ENCODE data around the gene CA4. TPM values are rescaled to one million over a fixed set of nuclear protein-coding genes. Genes with fewer than 3 reads are reported as not detected.
"Not testable (repeated sequence)": the region's sequence is repeated elsewhere in the genome, so short reads cannot be mapped to it uniquely, and the experiment has no call there.

Gene CA4
- polyA plus RNA-seq, 3 donors = 40.7 to 50.9 (median 43.2) TPM

DNA sequence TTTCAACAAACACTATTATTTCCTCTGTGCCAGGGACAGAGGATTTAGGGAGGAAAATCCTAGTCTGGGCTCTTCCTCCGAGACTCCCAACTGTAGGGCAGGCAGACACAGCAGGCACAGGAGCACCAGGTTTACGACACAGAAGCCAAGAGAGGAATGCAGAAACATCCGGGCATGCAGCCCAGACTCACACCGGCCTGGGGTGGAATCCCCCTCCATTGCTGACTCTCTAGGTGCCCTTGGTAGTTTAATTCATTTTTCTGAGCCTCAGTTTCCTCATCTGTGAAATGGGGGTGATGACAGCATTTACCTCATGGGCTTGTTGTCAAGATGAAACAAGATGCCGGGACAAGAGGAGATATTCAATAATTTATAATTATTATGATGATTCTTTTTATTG is 14.9 kb downstream of the CA4 start:
- DNase-seq (ENCODE audit: extremely low read depth in 1 of 11, low read depth in 9 of 11, low spot score in 4 of 11) = no peak

DNA sequence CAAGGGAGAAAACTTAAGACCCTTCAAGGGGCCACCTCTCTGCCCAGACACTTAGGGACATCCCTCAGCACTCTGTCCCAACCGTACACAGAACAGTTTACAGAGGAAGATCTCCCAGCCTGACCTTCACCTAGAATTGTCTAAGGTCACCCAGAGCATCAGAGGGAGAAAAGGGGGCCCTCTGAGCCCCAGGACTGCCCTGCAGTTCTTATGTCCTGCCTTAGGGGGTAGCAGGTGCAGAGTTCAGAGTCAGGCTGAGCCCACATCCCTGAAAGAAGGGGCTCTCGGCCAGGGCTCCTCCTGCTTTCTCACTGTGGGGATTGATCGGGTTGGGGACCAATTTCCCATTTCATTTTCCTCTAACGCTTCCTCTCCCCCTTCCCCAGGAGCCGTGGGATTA is 15.4 kb downstream of the CA4 start:
- DNase-seq (ENCODE audit: extremely low read depth in 1 of 11, low read depth in 9 of 11, low spot score in 4 of 11) = no peak

GRCh38 chr17:60165971-60166370 is 16.2 kb downstream of the CA4 start:
- DNase-seq (ENCODE audit: extremely low read depth in 1 of 11, low read depth in 9 of 11, low spot score in 4 of 11) = no peak

GRCh38 chr17:60167065-60167741 is 17.4 kb downstream of the CA4 start:
- DNase-seq (ENCODE audit: extremely low read depth in 1 of 11, low read depth in 9 of 11, low spot score in 4 of 11) = no peak

GRCh38 chr17:60168654-60169053 is 18.9 kb downstream of the CA4 start:
- no peak for DNase-seq (ENCODE audit: extremely low read depth in 1 of 11, low read depth in 9 of 11, low spot score in 4 of 11)

DNA sequence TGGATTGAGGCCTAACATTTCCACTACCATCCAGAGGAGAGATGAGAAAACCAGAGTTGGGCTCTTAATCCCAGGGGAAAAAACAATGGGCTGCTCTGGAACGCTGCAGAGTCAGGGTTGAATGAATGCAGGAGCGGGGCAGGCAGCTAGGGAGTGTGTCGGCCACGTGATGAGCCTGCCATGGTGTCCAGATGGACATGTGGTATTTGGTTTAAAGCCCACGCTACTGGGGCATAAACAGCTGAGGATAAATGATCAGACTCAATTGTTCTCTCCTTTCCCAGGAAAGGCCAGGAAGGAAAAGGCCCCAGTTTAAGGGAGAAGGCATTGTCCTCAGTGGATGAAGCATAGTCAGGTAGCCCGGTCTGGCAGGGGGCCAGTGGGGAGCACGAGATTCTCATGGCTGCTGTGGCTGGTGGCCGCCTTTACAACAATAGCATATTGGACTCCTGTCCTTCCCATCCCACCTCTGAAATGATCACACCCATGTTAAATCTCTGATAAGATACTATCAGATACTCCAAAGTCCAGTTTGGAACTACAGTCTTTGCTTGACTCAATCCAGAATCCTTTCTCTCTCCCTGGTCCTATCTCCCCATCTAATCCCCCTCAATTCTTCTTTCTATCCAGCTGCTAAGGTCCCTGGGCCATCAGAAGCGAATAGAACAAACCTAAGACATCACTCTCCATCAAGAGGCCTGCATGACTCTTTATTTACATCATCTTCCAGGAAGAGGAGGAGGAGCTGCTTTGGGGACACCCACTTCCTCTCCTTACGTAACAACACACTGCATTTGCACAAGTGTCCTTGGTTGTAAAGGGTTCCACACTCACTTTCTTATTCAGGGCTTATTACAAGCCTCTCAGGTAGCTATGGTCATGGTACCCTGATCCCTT is 20.4 kb downstream of the CA4 start:
- no peak for DNase-seq (ENCODE audit: extremely low read depth in 1 of 11, low read depth in 9 of 11, low spot score in 4 of 11)

DNA sequence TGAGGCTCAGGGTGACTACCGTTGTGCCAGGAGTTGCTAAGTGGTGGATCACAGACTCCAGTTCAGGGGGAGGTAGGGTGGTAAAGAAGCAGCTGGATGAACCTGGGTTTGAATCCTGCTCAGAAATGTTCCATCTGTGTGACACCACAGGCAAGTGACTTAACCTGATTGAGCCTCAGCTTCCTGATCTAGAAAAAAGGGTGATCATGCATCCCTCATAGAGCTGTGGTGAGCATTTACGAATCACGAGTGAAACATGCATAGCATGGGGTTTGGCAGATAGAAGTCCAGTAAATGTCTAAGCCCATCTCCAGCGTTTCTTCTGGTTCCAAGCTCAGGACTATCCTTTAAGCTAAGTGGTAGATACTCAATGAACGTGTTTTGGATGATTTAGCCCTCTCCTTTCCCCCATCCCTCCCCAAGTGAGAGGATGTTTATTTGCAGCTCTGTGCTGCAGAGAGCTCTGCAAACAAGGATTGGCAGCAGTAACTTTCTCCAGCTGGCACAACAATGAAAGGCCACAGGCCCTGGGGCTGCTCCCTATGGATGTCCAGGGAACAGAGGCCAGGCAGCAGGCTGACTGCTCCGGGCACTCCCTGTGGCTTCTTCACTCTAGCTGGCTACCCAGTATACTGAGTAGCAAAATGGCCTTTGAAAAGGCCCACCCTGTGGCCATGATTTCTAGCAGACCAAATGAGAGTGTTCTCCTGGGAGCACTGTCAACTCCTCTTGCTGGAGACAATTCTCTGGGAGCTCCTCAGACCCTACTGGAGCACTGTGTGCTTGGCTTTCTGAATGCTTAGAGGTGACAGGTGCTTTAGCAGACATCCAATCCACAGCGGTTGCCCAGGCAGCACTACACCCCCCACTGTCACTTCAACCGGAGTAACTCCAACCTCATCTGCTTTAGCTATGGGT is 21.3 kb downstream of the CA4 start:
- DNase-seq (ENCODE audit: extremely low read depth in 1 of 11, low read depth in 9 of 11, low spot score in 4 of 11) = no peak

GRCh38 chr17:60171753-60172079 is 21.9 kb downstream of the CA4 start:
- DNase-seq (ENCODE audit: extremely low read depth in 1 of 11, low read depth in 9 of 11, low spot score in 4 of 11) = no peak

- DNase-seq (ENCODE audit: extremely low read depth in 1 of 11, low read depth in 9 of 11, low spot score in 4 of 11) = no peak
Measured at GRCh38 chr17:60173304-60173819, 23.6 kb downstream of the CA4 start.

- no peak for DNase-seq (ENCODE audit: extremely low read depth in 1 of 11, low read depth in 9 of 11, low spot score in 4 of 11)
Measured at GRCh38 chr17:60174035-60174434, 24.3 kb downstream of the CA4 start.

DNA sequence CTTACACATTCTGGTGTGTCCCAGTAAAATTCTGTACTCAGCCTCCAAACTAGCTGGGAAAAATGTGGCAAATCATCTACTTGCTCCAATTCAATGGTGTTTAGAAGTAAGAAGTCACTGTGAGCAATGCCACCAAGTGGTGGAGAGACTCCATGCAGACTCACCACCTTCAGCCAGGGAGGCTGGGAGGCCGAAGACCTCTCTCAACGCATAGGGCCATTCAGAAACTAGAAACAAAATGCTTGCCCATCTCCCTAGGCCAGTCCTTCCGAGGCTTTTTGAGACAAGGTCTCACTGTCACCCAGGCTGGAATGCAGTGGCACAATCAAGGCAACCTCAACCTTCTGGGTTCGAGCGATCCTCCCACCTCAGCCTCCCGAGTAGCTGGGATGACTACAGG is 25.0 kb downstream of the CA4 start:
- DNase-seq (ENCODE audit: extremely low read depth in 1 of 11, low read depth in 9 of 11, low spot score in 4 of 11) = not testable (repeated sequence)

DNA sequence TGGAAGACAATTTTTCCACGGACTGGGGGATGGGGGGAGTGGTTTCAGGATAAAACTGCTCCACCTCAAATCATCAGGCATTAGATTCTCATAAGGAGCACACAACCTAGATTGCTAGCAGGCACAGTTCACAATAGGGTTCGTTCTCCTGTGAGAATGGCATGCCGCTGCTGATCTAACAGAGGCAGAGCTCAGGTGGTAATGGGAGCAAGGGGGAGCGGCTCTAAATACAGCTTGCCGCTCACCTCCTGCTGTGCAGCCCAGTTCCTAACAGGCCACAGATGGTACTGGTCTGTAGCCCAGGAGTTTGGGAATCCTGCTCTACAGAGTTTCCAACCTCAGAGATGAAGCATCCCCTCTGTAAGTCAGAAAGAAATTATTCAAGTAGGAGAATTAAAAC is 27.0 kb downstream of the CA4 start:
- DNase-seq (ENCODE audit: extremely low read depth in 1 of 11, low read depth in 9 of 11, low spot score in 4 of 11) = not testable (repeated sequence)

- DNase-seq (ENCODE audit: extremely low read depth in 1 of 11, low read depth in 9 of 11, low spot score in 4 of 11) = not testable (repeated sequence)
Measured at GRCh38 chr17:60178180-60178579, 28.4 kb downstream of the CA4 start.

- not testable (repeated sequence) for DNase-seq (ENCODE audit: extremely low read depth in 1 of 11, low read depth in 9 of 11, low spot score in 4 of 11)
Measured at GRCh38 chr17:60180380-60180779, 30.6 kb downstream of the CA4 start.

DNA sequence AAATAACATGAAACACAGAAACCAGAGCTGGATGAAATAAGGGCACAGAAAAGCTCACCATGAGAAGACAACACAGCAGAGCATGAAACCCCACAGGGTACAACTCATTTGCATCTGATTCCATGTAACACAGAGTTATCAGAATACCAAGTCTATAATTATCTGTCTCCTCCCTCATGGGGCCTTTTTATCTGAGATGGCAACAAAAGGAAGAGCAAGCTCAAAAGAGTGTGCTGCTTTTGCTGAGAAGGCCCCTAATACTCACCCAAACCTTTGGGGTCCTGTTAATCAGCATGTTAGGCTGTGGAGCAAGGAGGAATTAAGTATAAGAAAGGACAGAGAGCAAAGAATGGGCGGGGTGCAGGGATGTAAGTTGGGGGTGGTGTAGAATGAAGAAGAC is 36.6 kb downstream of the CA4 start:
- DNase-seq (ENCODE audit: extremely low read depth in 1 of 11, low read depth in 9 of 11, low spot score in 4 of 11) = not testable (repeated sequence)

DNA sequence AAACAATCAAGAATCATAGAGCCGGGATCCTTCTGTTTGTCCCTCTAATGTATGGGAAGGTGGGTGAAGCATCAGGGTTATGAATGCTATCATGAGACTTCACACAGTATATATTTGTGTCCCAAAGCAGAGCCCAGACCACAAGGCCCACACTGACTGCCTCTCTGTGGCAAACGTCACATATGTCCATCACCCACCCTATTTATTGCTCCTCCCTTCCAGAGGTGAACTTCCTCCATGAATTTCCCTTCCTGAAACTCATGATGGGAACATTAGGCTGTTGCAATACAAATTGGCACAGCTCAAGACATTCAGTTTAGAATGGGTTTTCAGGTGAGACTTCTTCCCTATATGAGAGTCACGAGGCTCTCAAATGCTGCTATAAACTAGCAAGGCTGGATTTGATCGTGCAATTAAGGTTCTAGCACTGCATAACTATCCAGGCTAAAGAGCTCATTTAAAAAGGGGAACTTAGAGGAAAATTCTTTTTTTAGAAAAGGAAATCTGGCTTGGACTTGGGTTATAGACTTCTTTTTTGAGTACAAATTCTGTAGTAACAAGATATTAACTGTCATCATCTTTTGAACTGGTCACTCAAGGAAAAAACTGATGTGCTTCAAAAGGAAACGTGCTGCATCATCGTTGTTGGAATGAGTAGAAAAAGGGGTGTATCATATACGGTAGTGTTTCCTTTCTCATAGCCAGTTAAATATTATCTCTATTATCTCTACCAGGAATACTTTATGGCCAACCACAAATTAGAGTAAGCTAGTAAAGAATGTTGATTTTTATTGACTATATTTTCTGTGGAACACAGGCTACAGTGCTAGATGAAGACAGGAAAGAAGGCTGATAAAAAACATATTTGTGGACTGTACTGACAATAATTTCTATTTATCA is 37.3 kb downstream of the CA4 start:
- not testable (repeated sequence) for DNase-seq (ENCODE audit: extremely low read depth in 1 of 11, low read depth in 9 of 11, low spot score in 4 of 11)

- no peak for DNase-seq (ENCODE audit: extremely low read depth in 1 of 11, low read depth in 9 of 11, low spot score in 4 of 11)
Measured at GRCh38 chr17:60188759-60189158, 39.0 kb downstream of the CA4 start.

- not testable (repeated sequence) for DNase-seq (ENCODE audit: extremely low read depth in 1 of 11, low read depth in 9 of 11, low spot score in 4 of 11)
Measured at GRCh38 chr17:60190032-60190431, 40.3 kb downstream of the CA4 start.
